COLO668 (cell line): ENCODE results near the gene BMP8B.
"Not testable (repeated sequence)": the region's sequence is repeated elsewhere in the genome, so short reads cannot be mapped to it uniquely, and the experiment has no call there.

Experiments
- DNase-seq: peaks from one replicate; lab custom pipeline; 2025; ENCODE audit not compliant: unreplicated experiment; lab: John Stamatoyannopoulos, UW

BMP8B gene

GRCh38 chr1:39816415-39817090 lies 27.9 kb upstream of the BMP8B start:
- peak; percentile 100 for DNase-seq

GRCh38 chr1:39812913-39813312 lies 24.2 kb upstream of the BMP8B start:
- no peak for DNase-seq

- DNase-seq, result no peak
Observed at GRCh38 chr1:39808784-39809517, 20.3 kb upstream of the BMP8B start.

GRCh38 chr1:39805385-39805784 lies 16.7 kb upstream of the BMP8B start:
- DNase-seq, result no peak

- DNase-seq, result no peak
Observed at GRCh38 chr1:39802496-39803260, 14.0 kb upstream of the BMP8B start.

GRCh38 chr1:39800471-39800835 lies 11.8 kb upstream of the BMP8B start:
- no peak for DNase-seq

GRCh38 chr1:39799770-39800470 lies 11.3 kb upstream of the BMP8B start:
- peak; percentile 100 for DNase-seq

- DNase-seq, result peak; percentile 100
Observed at GRCh38 chr1:39798859-39799769, 10.4 kb upstream of the BMP8B start.

GRCh38 chr1:39795651-39796050 lies 7.0 kb upstream of the BMP8B start:
- no peak for DNase-seq

- no peak for DNase-seq
Observed at GRCh38 chr1:39791838-39792237, 3.2 kb upstream of the BMP8B start.

GRCh38 chr1:39789571-39790110 lies 976 bp upstream of the BMP8B start:
- DNase-seq, result no peak

- DNase-seq, result no peak
Observed at GRCh38 chr1:39788426-39788757, 273 bp downstream of the BMP8B start.

GRCh38 chr1:39787964-39788363 lies 701 bp downstream of the BMP8B start:
- DNase-seq, result peak; percentile 100

- peak; percentile 100 for DNase-seq
Observed at GRCh38 chr1:39787468-39787867, 1.2 kb downstream of the BMP8B start.

GRCh38 chr1:39787108-39787375 lies 1.6 kb downstream of the BMP8B start:
- not testable (repeated sequence) for DNase-seq

- DNase-seq, result not testable (repeated sequence)
Observed at GRCh38 chr1:39786303-39787107, 2.2 kb downstream of the BMP8B start.

- not testable (repeated sequence) for DNase-seq
Observed at GRCh38 chr1:39782685-39783084, 6.0 kb downstream of the BMP8B start.

GRCh38 chr1:39782103-39782502 lies 6.6 kb downstream of the BMP8B start:
- DNase-seq, result no peak

- DNase-seq, result no peak
Observed at GRCh38 chr1:39781349-39781715, 7.3 kb downstream of the BMP8B start.

GRCh38 chr1:39779821-39780220 lies 8.8 kb downstream of the BMP8B start:
- DNase-seq, result no peak
